Raji (cell line): ENCODE results near the gene GORASP2.

ENCODE experiments used
- POLR2A ChIP-seq: IDR thresholded peaks from 2 replicates; pipeline ENCODE4 v1.6.1; 2011; ENCODE audit warnings: low read depth, low read length, control low read depth; ENCODE audit not compliant: insufficient read depth

GORASP2 gene

GRCh38 chr2:170943041-170943440 lies 14.0 kb downstream of the GORASP2 start:
- TF ChIP-seq POLR2A, result no peak

GRCh38 chr2:170943596-170943995 lies 14.5 kb downstream of the GORASP2 start:
- no peak for TF ChIP-seq POLR2A

GRCh38 chr2:170944545-170944944 lies 15.5 kb downstream of the GORASP2 start:
- no peak for TF ChIP-seq POLR2A

- TF ChIP-seq POLR2A, result no peak
Measured at GRCh38 chr2:170949415-170949814, 20.4 kb downstream of the GORASP2 start.

GRCh38 chr2:170950221-170950761 lies 21.2 kb downstream of the GORASP2 start:
- TF ChIP-seq POLR2A, result no peak

GRCh38 chr2:170953941-170954340 lies 24.9 kb downstream of the GORASP2 start:
- TF ChIP-seq POLR2A, result no peak

- TF ChIP-seq POLR2A, result no peak
Measured at GRCh38 chr2:170963386-170963785, 34.3 kb downstream of the GORASP2 start.

- TF ChIP-seq POLR2A, result no peak
Measured at GRCh38 chr2:170965446-170966225, 36.6 kb downstream of the GORASP2 start.

GRCh38 chr2:170966648-170967396 lies 37.8 kb downstream of the GORASP2 start:
- TF ChIP-seq POLR2A, result no peak

GRCh38 chr2:170967553-170967952 lies 38.5 kb downstream of the GORASP2 start:
- no peak for TF ChIP-seq POLR2A

GRCh38 chr2:170968205-170969003 lies 39.4 kb downstream of the GORASP2 start:
- no peak for TF ChIP-seq POLR2A

- TF ChIP-seq POLR2A, result no peak
Measured at GRCh38 chr2:170969030-170969429, 40.0 kb downstream of the GORASP2 start.

GRCh38 chr2:170969872-170970496 lies 40.9 kb downstream of the GORASP2 start:
- TF ChIP-seq POLR2A, result no peak

- TF ChIP-seq POLR2A, result no peak
Measured at GRCh38 chr2:170971071-170971470, 42.0 kb downstream of the GORASP2 start.
